Stimulated activated CD8-positive, alpha-beta memory T cell treated with anti-CD3 and anti-CD28 coated beads, Interleukin-15, amount 100 ng/mL, for 24 hours (primary cell): ENCODE measurements around the gene GDPD2.

Experiments used
- DNase-seq: peaks from one replicate; pipeline ENCODE4 v3.0.0-alpha.2; 2020; ENCODE audit warnings: low read depth

Gene GDPD2

GRCh38 chrX:70437921-70438665 is 15.0 kb downstream of the GDPD2 start:
- no peak for DNase-seq

- DNase-seq, result no peak
Measured at GRCh38 chrX:70439016-70439415, 15.9 kb downstream of the GDPD2 start.

GRCh38 chrX:70442224-70442623 is 19.1 kb downstream of the GDPD2 start:
- DNase-seq, result no peak

- no peak for DNase-seq
Measured at GRCh38 chrX:70444326-70444945, 21.3 kb downstream of the GDPD2 start, which contains the start of gene DLG3. Gene DLG3 (plus strand): TSS chrX:70444835. CDS start chrX:70445202, 367 bp downstream.

- DNase-seq, result no peak
Measured at GRCh38 chrX:70444946-70445656, 22.0 kb downstream of the GDPD2 start.

- DNase-seq, result no peak
Measured at GRCh38 chrX:70445951-70446350, 22.8 kb downstream of the GDPD2 start.

- no peak for DNase-seq
Measured at GRCh38 chrX:70446380-70447350, 23.6 kb downstream of the GDPD2 start.

- DNase-seq, result no peak
Measured at GRCh38 chrX:70449457-70449966, 26.4 kb downstream of the GDPD2 start.

GRCh38 chrX:70452143-70452733 is 29.1 kb downstream of the GDPD2 start:
- DNase-seq, result no peak

GRCh38 chrX:70453024-70453618 is 30.0 kb downstream of the GDPD2 start:
- DNase-seq, result no peak

GRCh38 chrX:70454441-70455365 is 31.6 kb downstream of the GDPD2 start:
- DNase-seq, result no peak

GRCh38 chrX:70455366-70456202 is 32.5 kb downstream of the GDPD2 start:
- no peak for DNase-seq

- DNase-seq, result no peak
Measured at GRCh38 chrX:70456256-70456655, 33.1 kb downstream of the GDPD2 start.

- DNase-seq, result no peak
Measured at GRCh38 chrX:70461026-70461425, 37.9 kb downstream of the GDPD2 start.

- DNase-seq, result no peak
Measured at GRCh38 chrX:70464051-70464450, 40.9 kb downstream of the GDPD2 start.

GRCh38 chrX:70466968-70467367 is 43.9 kb downstream of the GDPD2 start:
- no peak for DNase-seq

GRCh38 chrX:70468709-70469108 is 45.6 kb downstream of the GDPD2 start:
- DNase-seq, result no peak

GRCh38 chrX:70470850-70471289 is 47.8 kb downstream of the GDPD2 start:
- DNase-seq, result no peak
